H7 (cell line): ENCODE measurements around the gene TFDP2. TPM values are rescaled to one million over a fixed set of nuclear protein-coding genes. Genes with fewer than 3 reads are reported as not detected.
"Not testable (repeated sequence)": the region's sequence is repeated elsewhere in the genome, so short reads cannot be mapped to it uniquely, and the experiment has no call there.

ENCODE experiments used
- DNase-seq: peaks from one replicate; pipeline ENCODE4 v3.0.0; 2012
- H3K27me3 ChIP-seq: 2 replicates; pipeline ENCODE4 v1.6.0; 2011; ENCODE audit warnings: mild to moderate bottlenecking, low read length; ENCODE audit not compliant: control insufficient read depth, insufficient read depth
- H3K36me3 ChIP-seq: replicated peaks from 2 replicates; pipeline ENCODE4 v1.5.1; 2011; ENCODE audit warnings: low read length; ENCODE audit not compliant: control insufficient read depth, insufficient read depth
- H3K4me3 ChIP-seq: 2 replicates; pipeline ENCODE4 v1.5.1; 2011; ENCODE audit warnings: low read depth, mild to moderate bottlenecking, control low read depth, low read length, moderate library complexity; ENCODE audit not compliant: insufficient read depth
- total RNA-seq: library from RNA; depleted of rRNA; stranded (reverse); fragments of >200 nt; shearing (Covaris generic); gene quantifications from 2 replicates; pipeline ENCODE4 v1.2.3, GENCODE V29; 2014

The TFDP2 gene
- total RNA-seq, 1 experiment from 2014 or later, result 66.2 TPM

GRCh38 chr3:142000325-142000870 lies 148.9 kb downstream of the TFDP2 start:
- DNase-seq, result no peak
- Histone ChIP-seq H3K36me3 (no peaks in the 10 kb centered on the region; the same call in 1 of the 2 replicates), H3K27me3 (no peaks in the 10 kb centered on the region), H3K4me3 (no peak overlapping the region)

GRCh38 chr3:141998669-141999290 lies 150.6 kb downstream of the TFDP2 start:
- DNase-seq, result no peak
- Histone ChIP-seq H3K36me3 (no peaks in the 10 kb centered on the region; the same call in 1 of the 2 replicates), H3K27me3 (no peaks in the 10 kb centered on the region), H3K4me3 (no peak overlapping the region)

- Histone ChIP-seq H3K4me3 (no peak overlapping the region), H3K36me3 (no peaks in the 10 kb centered on the region; the same call in 1 of the 2 replicates), H3K27me3 (no peaks in the 10 kb centered on the region)
- DNase-seq, result no peak
Observed at GRCh38 chr3:141996437-141996836, 152.9 kb downstream of the TFDP2 start.

- Histone ChIP-seq H3K36me3 (no peaks in the 10 kb centered on the region; the same call in 1 of the 2 replicates), H3K27me3 (no peaks in the 10 kb centered on the region), H3K4me3 (no peak overlapping the region)
- DNase-seq, result no peak
Observed at GRCh38 chr3:141994856-141995255, 154.5 kb downstream of the TFDP2 start.

GRCh38 chr3:141992512-141992911 lies 156.8 kb downstream of the TFDP2 start:
- H3K36me3 ChIP-seq, result no peaks in the 10 kb centered on the region
- DNase-seq, result no peak
- H3K4me3 ChIP-seq, result no peak overlapping the region
- H3K27me3 ChIP-seq, result no peaks in the 10 kb centered on the region

- DNase-seq, result no peak
- H3K4me3 ChIP-seq, result no peak overlapping the region
- no peaks in the 10 kb centered on the region for H3K36me3 ChIP-seq
- H3K27me3 ChIP-seq, result no peaks in the 10 kb centered on the region
Observed at GRCh38 chr3:141986548-141987107, 162.7 kb downstream of the TFDP2 start.

- Histone ChIP-seq H3K27me3 (no peaks in the 10 kb centered on the region), H3K4me3 (no peak overlapping the region), H3K36me3 (peaks cover 5% of the 10 kb centered on the region)
- no peak for DNase-seq
Observed at GRCh38 chr3:141981084-141981483, 168.3 kb downstream of the TFDP2 start.

GRCh38 chr3:141979050-141979671 lies 170.2 kb downstream of the TFDP2 start:
- H3K27me3 ChIP-seq, result no peaks in the 10 kb centered on the region
- H3K4me3 ChIP-seq, result no peak overlapping the region
- H3K36me3 ChIP-seq, result peaks cover 5% of the 10 kb centered on the region
- no peak for DNase-seq

GRCh38 chr3:141974777-141975176 lies 174.6 kb downstream of the TFDP2 start:
- not testable (repeated sequence) for H3K36me3 ChIP-seq, H3K4me3 ChIP-seq, DNase-seq, H3K27me3 ChIP-seq

GRCh38 chr3:141972399-141972798 lies 176.9 kb downstream of the TFDP2 start:
- Histone ChIP-seq H3K27me3 (no peaks in the 10 kb centered on the region), H3K4me3 (no peak overlapping the region), H3K36me3 (peaks cover 4% of the 10 kb centered on the region)
- no peak for DNase-seq

GRCh38 chr3:141971571-141971970 lies 177.8 kb downstream of the TFDP2 start:
- Histone ChIP-seq H3K4me3 (no peak overlapping the region), H3K36me3 (peaks cover 4% of the 10 kb centered on the region), H3K27me3 (no peaks in the 10 kb centered on the region)
- no peak for DNase-seq

- DNase-seq, result no peak
- Histone ChIP-seq H3K4me3 (no peak overlapping the region), H3K36me3 (peaks cover 1% of the 10 kb centered on the region; the same call in 1 of the 2 replicates), H3K27me3 (no peaks in the 10 kb centered on the region)
Observed at GRCh38 chr3:141969711-141970110, 179.6 kb downstream of the TFDP2 start.

GRCh38 chr3:141965471-141965870 lies 183.9 kb downstream of the TFDP2 start:
- H3K4me3 ChIP-seq, result no peak overlapping the region
- no peaks in the 10 kb centered on the region for H3K27me3 ChIP-seq
- no peak for DNase-seq
- H3K36me3 ChIP-seq, result peaks cover 10% of the 10 kb centered on the region

- Histone ChIP-seq H3K27me3 (no peaks in the 10 kb centered on the region), H3K4me3 (no peak overlapping the region), H3K36me3 (peaks cover 16% of the 10 kb centered on the region)
- no peak for DNase-seq
Observed at GRCh38 chr3:141963301-141963700, 186.0 kb downstream of the TFDP2 start.

GRCh38 chr3:141960731-141961130 lies 188.6 kb downstream of the TFDP2 start:
- no peak for DNase-seq
- no peaks in the 10 kb centered on the region for H3K27me3 ChIP-seq
- peaks cover 16% of the 10 kb centered on the region for H3K36me3 ChIP-seq
- no peak overlapping the region for H3K4me3 ChIP-seq
